ENCODE results near the gene ATF7IP2. TPM values are rescaled to one million over a fixed set of nuclear protein-coding genes. Genes with fewer than 3 reads are reported as not detected.
"Not testable (repeated sequence)": the region's sequence is repeated elsewhere in the genome, so short reads cannot be mapped to it uniquely, and the experiment has no call there.

The ATF7IP2 gene
- total RNA-seq, 4 donors from 2014 or later = 15.5 to 32.8 (median 28.3) TPM

GRCh38 chr16:10345629-10346028 lies 40.2 kb upstream of the ATF7IP2 start:
- WGBS, 2 donors = 96 to 97% methylated on average over 3 of the region's 3 CpGs
- Histone ChIP-seq H3K9me3 (no peaks in the 10 kb centered on the region), H3K27me3 (no peaks in the 10 kb centered on the region), H3K27ac (no peak overlapping the region), H3K36me3 (no peaks in the 10 kb centered on the region), H3K4me3 (replicated peaks in 1 of 3) (no peak overlapping the region), H3K4me1 (no peaks in the 10 kb centered on the region)
- DNase-seq = no peak
- intact Hi-C loops (cut with DNase I) = no loop called here
- no peak for TF ChIP-seq CTCF (IDR thresholded peaks at IDR 0.05)
- no peak for TF ChIP-seq POLR2A (IDR thresholded peaks at IDR 0.05)

GRCh38 chr16:10349851-10350250 lies 36.0 kb upstream of the ATF7IP2 start:
- Histone ChIP-seq H3K9me3 (no peaks in the 10 kb centered on the region), H3K27me3 (no peaks in the 10 kb centered on the region), H3K4me3 (replicated peaks in 1 of 3) (no peak overlapping the region), H3K36me3 (no peaks in the 10 kb centered on the region), H3K27ac (no peak overlapping the region), H3K4me1 (no peaks in the 10 kb centered on the region)
- intact Hi-C loops (cut with DNase I) = no loop called here
- no peak for DNase-seq
- 77 to 79% methylated on average over 5 of the region's 5 CpGs for WGBS, 2 donors
- TF ChIP-seq POLR2A (IDR thresholded peaks at IDR 0.05) = no peak
- TF ChIP-seq CTCF (IDR thresholded peaks at IDR 0.05) = no peak

- Histone ChIP-seq H3K4me1 (no peaks in the 10 kb centered on the region), H3K27ac (no peak overlapping the region), H3K36me3 (no peaks in the 10 kb centered on the region), H3K9me3 (no peaks in the 10 kb centered on the region), H3K4me3 (replicated peaks in 1 of 3) (no peak overlapping the region), H3K27me3 (no peaks in the 10 kb centered on the region)
- DNase-seq = no peak
- intact Hi-C loops (cut with DNase I) = no loop called here
- no peak for TF ChIP-seq POLR2A (IDR thresholded peaks at IDR 0.05)
- TF ChIP-seq CTCF (IDR thresholded peaks at IDR 0.05) = no peak
- WGBS, 2 donors = 86 to 87% methylated on average over 2 of the region's 2 CpGs
Observed at GRCh38 chr16:10352262-10352661, 33.6 kb upstream of the ATF7IP2 start.

GRCh38 chr16:10355589-10355988 lies 30.3 kb upstream of the ATF7IP2 start:
- Histone ChIP-seq H3K27ac (no peak overlapping the region), H3K27me3 (no peaks in the 10 kb centered on the region), H3K4me3 (replicated peaks in 1 of 3) (no peak overlapping the region), H3K36me3 (no peaks in the 10 kb centered on the region), H3K9me3 (no peaks in the 10 kb centered on the region), H3K4me1 (no peaks in the 10 kb centered on the region)
- WGBS, 2 donors = 92 to 95% methylated on average over 23 of the region's 23 CpGs
- DNase-seq = no peak
- intact Hi-C loops (cut with DNase I) = no loop called here
- TF ChIP-seq CTCF (IDR thresholded peaks at IDR 0.05) = no peak

GRCh38 chr16:10356870-10357842 lies 28.7 kb upstream of the ATF7IP2 start:
- no peak overlapping the region for H3K4me3 ChIP-seq (replicated peaks in 1 of 3)
- no peaks in the 10 kb centered on the region for H3K27me3 ChIP-seq
- no peaks in the 10 kb centered on the region for H3K9me3 ChIP-seq
- no peaks in the 10 kb centered on the region for H3K4me1 ChIP-seq
- TF ChIP-seq CTCF (IDR thresholded peaks at IDR 0.05) (no peak), POLR2A (IDR thresholded peaks at IDR 0.05) (no peak)
- intact Hi-C loops (cut with DNase I) = no loop called here
- no peak overlapping the region for H3K27ac ChIP-seq
- no peaks in the 10 kb centered on the region for H3K36me3 ChIP-seq
- WGBS, 2 donors = 91 to 92% methylated on average over 11 of the region's 11 CpGs
- no peak for DNase-seq

- H3K27me3 ChIP-seq; H3K9me3 ChIP-seq; intact Hi-C loops (cut with DNase I); H3K27ac ChIP-seq; DNase-seq; H3K36me3 ChIP-seq; H3K4me1 ChIP-seq; H3K4me3 ChIP-seq (replicated peaks in 1 of 3): not testable (repeated sequence)
- WGBS, 2 donors = 95 to 96% methylated on average over 8 of the region's 8 CpGs
Observed at GRCh38 chr16:10361747-10362076, 24.1 kb upstream of the ATF7IP2 start.

Data from thyroid gland (tissue), 4 donors.